Activated T-cell treated with anti-CD3 and anti-CD28 coated beads, Interleukin-2, amount 50 U/mL, for 48 hours (primary cell): Measurements from ENCODE around the gene LIF.

Source experiments
- DNase-seq, 2 experiments: peaks; one replicate each; pipeline ENCODE4 v3.0.0-alpha.2; 2020

LIF gene

DNA sequence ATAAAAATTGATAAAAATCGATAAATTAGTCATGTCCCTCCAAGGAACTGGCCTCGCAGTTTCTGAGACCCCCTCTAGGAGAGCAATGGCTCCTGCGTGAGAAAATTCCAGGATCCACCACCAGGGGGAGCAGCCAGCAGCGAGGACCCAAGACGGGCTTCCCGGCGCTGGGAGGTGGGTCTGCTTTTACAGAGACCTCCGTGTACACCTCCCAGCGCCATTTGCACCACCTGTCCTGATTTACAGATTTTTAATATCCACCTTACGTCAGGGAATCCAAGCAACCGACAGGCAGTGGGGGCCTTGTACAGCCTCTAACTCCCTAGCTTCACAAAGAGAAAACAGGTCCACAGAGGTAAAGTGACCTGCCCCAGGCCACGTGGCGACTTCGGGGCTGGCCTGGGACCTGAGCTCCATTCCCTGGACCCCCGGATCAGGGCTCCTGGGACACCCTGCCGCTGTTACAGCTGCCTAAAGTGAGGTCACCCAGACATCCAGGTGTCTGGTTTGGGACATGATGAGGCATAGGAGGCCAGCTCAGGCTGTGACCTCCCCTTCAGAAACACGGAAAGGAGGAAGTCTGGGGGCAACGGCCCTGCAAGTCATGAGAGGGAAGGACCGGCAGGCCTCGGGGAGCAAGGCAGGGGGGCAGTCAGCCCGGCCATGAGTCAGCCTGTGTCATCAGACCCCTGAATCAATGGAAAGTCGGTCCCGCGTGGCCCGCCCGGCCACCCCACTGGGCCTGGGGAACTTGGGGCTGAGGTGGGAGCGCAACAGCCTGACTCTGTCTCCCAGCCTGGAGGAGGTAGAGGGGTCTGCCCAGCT lies 16.6 kb upstream of the LIF start:
- peak; percentile 89 to 90 for DNase-seq

GRCh38 chr22:30262112-30262511 lies 15.6 kb upstream of the LIF start:
- no peak for DNase-seq

- no peak for DNase-seq
Observed at GRCh38 chr22:30261134-30261533, 14.6 kb upstream of the LIF start.

- no peak for DNase-seq
Observed at GRCh38 chr22:30260682-30261081, 14.1 kb upstream of the LIF start.

GRCh38 chr22:30260276-30260675 lies 13.7 kb upstream of the LIF start:
- no peak for DNase-seq

- DNase-seq: no peak
Observed at GRCh38 chr22:30254314-30254713, 7.8 kb upstream of the LIF start.

GRCh38 chr22:30253205-30253852 lies 6.8 kb upstream of the LIF start:
- no peak for DNase-seq

- no peak for DNase-seq
Observed at GRCh38 chr22:30252411-30253204, 6.0 kb upstream of the LIF start.

- DNase-seq: no peak
Observed at GRCh38 chr22:30251711-30252110, 5.2 kb upstream of the LIF start.

DNA sequence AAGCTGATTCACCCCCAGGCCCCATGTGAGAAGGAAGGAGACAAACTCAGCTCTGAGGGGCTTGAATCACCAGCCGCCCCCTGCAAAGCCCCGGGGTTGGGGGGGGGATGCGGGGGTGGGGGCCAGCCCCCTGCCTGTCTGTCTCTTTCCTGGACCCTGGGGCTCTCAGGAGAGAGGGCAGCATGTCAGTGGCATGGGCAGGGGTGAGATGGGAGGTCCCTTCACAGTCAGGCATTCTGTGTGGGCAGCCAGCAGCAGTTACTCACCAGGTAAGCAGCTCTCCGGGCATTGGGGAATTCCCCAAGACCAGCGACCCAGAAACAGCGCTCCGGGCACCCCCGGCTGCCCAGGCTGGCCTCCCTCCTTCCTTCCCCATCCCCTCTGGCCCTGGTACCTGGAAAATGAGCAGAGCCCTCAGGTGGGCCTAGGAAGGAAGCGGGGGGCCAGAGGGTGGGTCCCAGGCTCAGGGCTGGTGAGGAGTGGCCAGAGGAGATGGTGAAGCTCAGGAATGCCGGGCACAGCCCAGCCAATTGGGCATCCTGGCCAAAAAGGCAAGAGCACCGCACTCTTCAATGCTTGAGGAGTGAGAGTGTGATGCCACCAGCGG lies 4.2 kb upstream of the LIF start:
- DNase-seq: peak; percentile 67 to 76

GRCh38 chr22:30250039-30250565 lies 3.5 kb upstream of the LIF start:
- no peak for DNase-seq

DNA sequence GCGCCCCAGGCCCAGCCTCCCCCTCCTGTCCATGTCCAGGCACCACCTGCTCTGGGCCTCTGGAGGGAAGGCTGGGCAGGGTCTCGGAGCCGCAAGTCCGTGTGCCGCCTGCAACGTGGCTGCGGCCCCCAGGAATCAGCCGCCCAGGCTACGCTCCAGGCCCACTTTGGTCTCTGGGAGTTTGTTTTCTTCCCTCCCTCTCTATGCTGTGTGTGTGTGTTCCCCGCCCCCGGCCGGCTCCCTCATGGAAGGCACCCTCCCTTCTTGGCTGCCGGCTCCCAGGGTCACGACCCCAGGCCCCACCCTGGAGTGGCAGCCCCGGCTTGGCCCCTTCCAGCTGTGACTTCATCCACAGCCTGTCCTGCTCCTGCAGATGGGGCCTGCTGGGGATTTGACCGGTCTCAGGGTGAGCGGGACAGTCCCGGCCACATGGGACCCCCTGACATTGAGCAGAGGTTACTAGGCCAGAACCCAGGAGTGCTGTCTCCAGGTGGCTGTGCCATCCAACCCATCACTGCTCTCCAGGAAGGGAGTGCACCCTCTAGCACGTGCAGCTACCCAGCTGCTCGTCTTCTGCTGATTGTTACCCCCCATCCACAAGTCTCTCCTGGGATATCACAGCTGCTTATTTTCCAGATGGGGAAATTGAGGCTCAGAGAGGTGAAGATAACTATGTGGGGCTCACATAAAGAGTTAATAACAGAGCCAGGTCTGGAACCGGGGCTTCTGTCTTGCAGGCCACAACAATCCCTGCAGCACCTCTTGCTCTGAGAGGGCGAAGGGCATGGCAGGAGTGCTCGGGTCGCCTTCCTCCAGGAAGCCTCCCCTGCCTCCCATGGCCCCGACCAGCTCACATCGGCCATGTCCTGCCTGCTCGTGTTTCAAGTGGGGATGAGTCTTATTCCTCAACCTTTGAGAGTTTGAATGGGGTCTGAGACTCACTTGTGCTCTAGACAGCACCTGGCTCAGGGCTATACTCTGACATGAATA lies 2.8 kb upstream of the LIF start:
- DNase-seq: no peak

DNA sequence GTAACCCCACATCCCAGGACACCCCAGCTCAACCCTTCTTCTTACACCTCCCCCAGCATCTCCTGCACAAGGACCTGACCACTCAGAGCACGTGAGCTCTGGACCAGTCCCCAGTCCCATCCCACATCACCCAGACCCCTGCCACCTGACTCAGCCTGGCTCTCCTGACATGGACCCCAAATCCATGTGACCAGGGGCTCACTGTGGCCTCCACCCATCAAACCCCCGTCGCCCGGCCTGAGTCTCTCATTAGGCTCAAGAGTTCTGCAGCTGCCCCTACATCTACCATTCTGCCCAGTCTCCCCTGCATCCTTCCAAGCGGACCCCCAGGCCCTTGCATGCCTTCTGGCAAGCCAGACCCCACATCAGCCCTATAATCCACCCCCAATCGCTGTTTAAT lies 1.9 kb upstream of the LIF start:
- no peak for DNase-seq

DNA sequence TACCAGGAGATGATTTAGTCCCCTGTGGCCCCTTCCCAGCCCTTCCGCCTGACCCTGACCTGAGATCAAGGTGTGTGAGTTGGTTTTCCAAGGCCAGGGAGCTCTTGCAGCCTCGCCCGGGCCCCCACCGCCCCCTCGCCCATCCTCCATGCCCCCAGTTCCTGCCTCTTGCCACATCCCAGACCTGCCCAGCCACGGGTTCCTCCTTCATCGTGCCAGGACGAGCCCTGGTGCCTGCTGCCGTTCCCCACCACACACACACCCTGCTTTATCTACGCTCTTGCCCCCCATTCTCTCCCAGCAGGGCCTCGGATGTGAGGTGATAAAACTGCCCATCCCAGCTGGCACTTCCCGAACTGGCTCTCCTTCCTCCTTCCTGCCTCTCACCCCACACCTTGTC lies 1.4 kb upstream of the LIF start:
- no peak for DNase-seq

GRCh38 chr22:30247561-30247960 lies 1.0 kb upstream of the LIF start:
- peak in 1 of 2 experiments; percentile 28 for DNase-seq

DNA sequence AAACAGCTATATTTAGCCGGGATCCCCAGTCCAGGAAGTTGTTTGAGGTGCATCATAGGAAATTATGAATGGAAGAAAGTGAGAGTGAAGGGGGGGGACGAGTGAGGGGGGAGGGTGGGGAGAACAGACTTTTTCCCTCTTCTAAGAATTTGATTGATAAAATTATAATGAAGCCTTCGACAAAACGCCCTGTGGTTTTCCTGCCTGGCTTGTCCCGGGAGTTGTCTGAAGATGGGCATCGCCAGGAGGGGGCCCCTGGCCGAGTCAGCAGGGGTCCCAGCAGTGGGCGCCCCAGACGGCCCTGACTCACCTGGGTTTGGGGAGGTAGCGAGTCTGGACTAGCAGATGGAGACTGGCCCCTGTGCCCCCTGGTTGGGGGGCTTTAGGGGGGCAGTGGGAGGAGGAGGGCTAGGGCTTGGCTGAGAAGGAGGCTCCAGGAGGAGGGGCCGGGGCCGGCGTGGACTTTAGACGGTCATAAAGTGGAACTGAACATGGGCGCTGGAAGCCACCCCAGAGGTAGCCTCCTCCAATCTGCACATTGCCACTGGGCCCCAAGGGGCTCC lies 336 bp upstream of the LIF start:
- peak; percentile 61 to 67 for DNase-seq

DNA sequence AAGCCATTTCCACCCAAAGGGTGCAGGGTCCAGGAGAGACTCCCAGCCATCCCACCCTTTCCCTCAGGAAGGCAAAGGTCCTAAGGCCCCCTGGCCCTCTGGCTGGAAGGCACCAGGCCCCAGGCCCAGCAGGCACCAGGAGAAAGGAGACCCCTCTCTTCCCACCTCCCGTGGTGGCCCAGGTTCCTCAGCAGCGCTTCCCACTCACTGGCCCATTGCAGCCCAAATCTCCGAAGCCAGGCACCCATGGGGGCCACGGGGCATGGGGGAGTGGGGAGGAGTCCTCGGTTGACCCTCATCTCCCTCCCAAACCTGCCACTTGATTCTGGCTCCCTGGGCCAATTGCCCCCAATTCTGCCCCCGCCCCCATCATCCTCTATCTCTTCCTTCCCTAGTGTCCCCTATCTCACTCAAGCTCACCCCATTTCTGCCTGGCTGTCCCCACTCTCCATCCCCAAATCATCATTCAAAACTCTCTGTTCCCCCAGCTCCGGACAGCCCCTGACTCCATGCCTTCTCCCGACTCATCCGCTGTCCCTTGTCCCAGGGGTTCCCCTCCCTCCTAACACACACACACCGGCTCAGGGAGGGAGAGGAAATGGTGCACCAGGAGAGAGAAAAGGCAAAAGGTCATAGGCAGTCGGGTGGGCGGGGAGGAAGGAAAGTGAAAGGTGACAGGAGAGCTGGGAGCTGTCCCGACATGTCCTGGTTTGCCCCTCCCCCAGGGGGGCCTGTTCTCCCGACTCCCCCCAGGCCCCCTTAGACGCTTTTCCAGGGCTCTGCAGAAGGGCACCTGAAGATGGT lies 1.2 kb downstream of the LIF start:
- peak in 1 of 2 experiments; percentile 51 for DNase-seq

DNA sequence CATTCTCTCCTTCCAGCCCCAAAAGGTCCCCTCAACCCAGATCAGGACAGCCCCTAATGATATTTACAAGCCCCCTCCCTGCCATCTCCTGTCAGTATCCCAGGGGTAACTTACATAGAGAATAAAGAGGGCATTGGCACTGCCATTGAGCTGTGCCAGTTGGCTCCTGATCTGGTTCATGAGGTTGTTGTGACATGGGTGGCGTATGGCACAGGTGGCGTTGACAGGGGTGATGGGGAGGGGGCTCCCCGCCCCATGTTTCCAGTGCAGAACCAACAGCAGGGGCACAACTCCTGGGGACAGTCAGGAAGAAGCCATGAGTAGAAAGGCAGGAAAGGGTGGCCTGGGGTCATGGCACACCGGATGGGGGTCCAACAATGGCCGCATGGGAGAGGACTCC lies 1.9 kb downstream of the LIF start:
- no peak for DNase-seq

- no peak for DNase-seq
Observed at GRCh38 chr22:30244066-30244465, 2.5 kb downstream of the LIF start.

DNA sequence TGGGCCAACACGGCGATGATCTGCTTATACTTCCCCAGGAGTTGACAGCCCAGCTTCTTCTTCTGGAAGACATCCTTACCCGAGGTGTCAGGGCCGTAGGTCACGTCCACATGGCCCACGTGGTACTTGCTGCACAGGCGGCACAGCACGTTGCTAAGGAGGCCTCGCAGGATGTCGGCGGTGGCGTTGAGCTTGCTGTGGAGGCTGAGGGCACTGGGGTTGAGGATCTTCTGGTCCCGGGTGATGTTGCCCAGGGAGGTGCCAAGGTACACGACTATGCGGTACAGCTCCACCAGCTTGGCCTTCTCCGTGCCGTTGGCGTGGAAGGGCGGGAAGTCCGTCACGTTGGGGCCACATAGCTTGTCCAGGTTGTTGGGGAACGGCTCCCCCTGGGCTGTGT lies 2.9 kb downstream of the LIF start:
- no peak for DNase-seq
